GM19328 (cell line): Measurements from ENCODE around the gene RAB8B.
"Not testable (repeated sequence)": the region's sequence is repeated elsewhere in the genome, so short reads cannot be mapped to it uniquely, and the experiment has no call there.

Experiments
- ATAC-seq: cut with Tn5 transposase; IDR thresholded peaks from one replicate; pipeline ENCODE4 v1.9.1; 2021; ENCODE audit warnings: mild to moderate bottlenecking, moderate library complexity; ENCODE audit not compliant: unreplicated experiment

Gene RAB8B

DNA sequence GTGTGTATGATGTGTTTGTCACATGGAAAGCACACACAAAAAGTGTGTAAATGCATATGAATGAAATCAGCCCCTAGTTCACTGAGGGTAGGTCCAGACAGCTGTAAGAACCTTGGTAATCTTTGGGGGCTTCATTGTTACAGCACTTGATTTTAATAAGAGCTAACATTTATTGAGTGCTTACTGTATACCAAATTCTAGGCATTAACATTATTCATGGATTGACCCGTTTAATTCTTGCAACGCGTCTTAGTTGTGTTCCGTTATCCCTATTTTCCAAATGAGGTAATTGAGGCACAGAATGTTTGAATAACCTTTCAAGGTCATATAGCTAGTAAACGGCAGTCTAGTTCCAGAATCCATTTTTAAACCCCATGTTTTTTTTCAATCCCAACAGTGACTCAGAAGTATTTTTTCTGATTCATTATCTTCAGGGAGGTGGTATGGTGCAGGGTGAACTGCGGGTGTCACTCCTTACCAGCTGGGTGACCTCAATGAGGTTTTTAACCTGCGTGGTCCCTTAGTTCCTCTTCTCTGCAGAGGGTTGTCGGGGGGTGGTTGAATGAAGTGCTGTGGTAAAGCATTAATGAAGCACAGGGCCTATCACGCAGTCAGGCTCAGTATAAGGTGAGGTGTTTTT lies 14.2 kb downstream of the RAB8B start:
- no peak for ATAC-seq

GRCh38 chr15:63206079-63206478 lies 16.7 kb downstream of the RAB8B start:
- ATAC-seq = no peak

DNA sequence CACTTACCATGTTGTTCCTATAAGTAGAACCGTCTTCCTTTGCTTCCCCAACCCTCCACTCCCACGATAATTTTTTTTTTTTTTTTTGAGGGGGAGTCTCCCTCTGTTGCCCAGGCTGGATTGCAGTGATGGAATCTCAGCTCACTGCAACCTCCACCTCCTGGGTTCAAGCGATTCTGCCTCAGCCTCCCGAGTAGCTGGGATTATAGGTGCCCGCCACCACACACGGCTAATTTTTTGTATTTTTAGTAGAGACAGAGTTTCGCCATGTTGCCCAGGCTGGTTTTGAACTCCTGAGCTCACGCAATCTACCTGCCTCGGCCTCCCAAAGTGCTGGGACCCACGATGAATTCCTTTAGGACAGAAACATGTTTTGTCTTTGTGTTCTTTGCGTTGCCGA lies 19.4 kb downstream of the RAB8B start:
- not testable (repeated sequence) for ATAC-seq

GRCh38 chr15:63210151-63211091 lies 21.0 kb downstream of the RAB8B start:
- ATAC-seq = no peak

- no peak for ATAC-seq
These were observed 21.7 kb downstream of the RAB8B start for GRCh38 chr15:63211092-63211490.

DNA sequence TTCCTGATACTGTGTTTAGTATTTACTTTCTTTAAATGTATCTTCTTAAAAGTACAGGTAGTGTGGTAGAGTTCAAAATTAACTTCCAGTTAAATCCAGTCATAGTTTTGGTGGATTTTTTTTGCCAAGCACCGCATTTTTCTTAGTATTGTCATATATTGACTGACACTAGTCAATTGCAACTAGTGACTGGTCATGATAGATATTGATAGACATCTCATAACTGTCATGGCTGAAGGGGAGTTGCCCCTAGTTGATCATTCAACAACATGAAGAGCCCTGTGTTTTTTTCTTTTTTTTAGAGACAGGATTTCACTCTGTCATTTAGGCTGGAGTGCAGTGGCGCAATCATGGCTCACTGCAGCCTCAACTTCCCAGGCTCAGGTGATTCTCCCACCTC lies 22.1 kb downstream of the RAB8B start:
- no peak for ATAC-seq

- ATAC-seq = no peak
These were observed 22.9 kb downstream of the RAB8B start for GRCh38 chr15:63212050-63213004.

DNA sequence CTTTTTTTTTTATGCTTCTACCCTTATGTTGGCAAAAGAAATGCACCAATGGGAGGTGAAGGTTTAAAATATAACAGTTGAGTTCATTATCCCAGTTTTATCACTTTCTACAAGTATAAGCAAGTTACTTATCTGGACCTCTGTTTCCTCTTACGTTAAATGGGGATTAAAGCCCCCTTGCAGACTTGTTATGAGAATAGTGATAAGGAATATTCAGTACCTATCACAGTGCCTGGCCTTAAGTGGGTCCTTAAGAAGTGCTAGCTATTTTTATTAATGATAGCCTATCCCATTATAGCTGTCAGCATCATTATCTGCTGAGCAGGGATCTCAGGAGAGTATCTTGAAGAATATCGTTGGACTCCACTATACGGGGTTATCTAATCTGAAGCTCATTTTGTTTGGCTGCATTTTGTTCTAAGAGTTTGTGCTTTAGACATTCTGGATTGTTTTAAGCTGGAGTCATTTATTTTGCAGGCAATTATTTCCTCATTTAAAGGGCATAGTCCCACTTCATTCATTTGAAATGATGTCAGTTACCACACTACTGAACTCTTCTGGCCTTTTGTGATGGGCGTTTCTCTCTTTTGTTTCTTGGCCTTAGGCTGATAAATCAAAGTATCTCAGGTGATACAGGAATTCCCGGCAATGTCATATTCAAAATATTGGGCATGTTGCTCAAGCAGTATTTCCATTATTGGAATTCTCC lies 28.8 kb downstream of the RAB8B start:
- no peak for ATAC-seq

DNA sequence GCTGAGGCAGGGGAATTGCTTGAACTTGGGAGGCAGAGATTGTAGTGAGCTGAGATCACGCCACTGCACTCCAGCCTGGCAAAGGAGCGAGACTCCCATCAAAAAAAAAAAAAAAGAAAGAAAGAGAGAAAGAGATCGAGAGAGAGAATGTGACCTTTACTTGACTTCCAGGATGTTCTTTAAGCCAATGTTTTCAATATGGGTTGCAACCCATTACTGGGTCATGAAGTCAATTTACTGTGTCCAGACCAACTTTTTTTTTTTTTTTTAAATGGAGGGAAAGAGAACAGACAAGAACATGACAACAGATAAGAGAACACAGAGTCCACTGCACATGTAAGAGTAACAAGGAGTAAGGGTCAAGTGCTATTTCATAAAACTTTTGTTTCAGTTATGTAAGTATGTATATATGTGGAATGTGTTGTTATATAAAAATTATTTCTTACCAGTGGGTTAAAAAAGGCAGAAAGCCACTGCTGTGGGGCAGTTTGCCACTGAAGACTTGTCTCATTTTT lies 29.8 kb downstream of the RAB8B start:
- no peak for ATAC-seq

DNA sequence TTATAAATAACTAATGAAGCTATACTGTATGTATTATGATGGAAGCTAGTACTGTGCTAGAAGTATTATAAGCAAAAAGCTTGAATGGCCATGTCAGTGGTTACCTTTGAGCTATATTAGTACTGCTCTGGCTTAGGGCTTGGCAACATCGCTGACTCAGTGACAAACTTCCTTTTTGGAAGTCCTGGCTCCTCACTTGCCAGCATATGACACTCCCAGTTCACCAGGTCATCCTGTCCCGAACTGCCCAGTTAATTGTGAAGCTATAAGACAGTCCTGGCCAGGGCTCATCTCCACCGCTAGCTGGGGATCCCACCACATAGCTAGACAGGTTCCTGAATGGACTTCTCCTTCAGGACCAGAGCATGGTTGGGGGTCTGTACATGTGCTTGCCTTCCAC lies 31.9 kb downstream of the RAB8B start:
- ATAC-seq = no peak

DNA sequence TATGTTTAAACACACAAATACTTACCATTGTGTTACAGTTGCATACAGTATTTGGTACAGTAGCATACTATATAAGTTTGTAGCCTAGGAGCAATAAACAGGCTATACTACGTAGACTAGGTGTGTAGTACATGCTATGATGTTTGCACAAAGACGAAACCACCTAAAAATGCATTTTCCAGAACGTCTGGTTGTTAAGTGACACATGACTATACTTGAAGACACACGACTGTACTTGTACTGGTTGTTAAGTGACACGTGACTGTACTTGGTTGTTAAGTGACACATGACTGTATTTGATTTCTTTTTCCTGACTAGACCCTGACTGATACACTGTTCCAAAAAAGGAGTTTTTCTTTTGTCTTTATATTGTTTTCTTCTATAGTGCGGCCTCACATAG lies 34.1 kb downstream of the RAB8B start:
- ATAC-seq = no peak

- ATAC-seq = no peak
These were observed 36.0 kb downstream of the RAB8B start for GRCh38 chr15:63225381-63225780.

DNA sequence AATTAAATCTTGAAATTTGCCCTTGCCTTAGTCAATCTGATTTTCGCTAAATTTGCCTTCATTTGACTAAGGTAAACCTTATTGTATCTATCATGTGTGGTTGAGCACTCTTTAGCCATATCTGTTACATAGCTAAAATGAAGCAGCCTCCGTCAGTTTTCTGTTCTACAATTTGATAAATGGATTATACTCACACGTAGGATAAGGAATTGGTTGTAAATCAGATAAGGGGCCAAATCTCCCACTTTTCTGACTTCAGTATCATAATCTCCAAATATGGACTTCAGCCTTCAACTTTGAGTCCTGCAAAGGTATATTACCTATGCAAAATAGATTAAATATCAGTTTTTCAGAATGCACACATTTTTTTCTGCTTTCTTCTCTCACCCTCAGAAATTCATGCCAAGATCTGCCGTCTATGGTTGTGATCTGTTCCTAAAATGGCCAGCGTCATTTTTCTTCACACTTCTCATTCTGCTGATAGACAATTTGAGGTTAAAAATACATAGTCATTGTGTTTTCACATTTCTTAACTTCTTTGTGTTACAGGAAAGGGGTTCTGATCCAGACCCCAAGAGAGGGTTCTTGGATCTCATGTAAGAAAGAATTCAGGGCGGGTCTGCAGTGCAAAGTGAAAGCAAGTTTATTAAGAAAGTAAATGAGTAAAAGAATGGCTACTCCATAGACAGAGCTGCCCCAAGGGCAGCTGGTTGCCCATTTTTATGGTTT lies 36.9 kb downstream of the RAB8B start:
- ATAC-seq = no peak

- ATAC-seq = no peak
These were observed 37.6 kb downstream of the RAB8B start for GRCh38 chr15:63226966-63227401.

DNA sequence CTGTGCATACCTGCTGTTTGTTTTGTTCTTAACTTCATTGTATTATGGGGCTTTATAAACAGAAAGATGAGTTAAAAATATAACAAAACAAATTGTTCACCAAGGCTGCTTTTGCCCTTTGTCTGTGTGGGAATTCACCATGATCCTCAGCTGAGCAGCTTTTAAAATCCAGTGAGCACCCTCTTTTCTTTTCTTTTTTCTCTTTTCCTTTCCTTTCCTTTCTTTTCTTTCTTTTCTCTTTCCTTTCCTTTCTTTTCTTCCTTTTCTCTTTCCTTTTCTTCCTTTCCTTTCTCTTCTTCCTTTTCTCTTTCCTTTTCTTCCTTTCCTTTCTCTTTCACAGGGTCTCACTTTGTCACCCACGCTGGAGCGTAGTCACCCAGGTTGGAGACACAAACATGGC lies 38.3 kb downstream of the RAB8B start:
- ATAC-seq = no peak

GRCh38 chr15:63231206-63231605 lies 41.8 kb downstream of the RAB8B start:
- ATAC-seq = no peak

DNA sequence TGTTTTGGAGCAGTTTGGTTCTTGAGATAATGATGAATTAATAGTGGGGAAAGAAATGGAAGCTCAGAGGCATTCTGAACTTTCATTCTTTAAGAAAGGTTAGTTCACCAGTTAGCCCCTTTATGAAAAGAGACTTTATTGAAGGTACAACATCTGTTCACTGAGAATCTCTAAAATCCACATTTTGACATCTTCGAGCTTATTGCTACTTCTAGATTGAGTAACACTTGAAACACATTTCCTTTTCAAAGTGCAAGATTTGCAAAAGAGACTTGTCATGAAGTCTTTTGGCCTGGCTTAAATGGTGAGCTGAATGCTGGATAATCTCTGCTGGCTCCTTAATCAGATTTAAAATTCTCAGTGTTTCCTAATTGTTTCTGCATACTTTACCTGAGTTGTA lies 42.3 kb downstream of the RAB8B start:
- ATAC-seq = no peak

- ATAC-seq = no peak
These were observed 43.0 kb downstream of the RAB8B start for GRCh38 chr15:63232405-63232804.

DNA sequence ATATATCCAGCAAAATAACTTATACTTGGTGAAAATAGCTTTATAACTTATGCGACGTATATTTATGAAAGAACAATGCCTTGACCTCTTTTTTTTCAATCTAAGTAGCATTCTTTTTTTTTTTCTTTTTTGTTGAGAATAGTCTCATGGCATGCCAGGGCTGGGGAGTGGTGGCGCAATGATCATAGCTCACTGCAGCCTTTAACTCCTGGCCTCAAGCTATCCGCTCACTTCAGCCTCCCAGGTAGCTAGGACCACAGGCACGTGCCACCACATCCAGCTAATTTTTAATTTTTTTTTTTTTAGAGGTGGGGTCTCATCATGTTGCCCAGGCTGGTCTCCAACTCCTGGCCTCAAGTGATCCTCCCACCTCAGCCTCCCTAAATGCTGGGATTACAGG lies 43.5 kb downstream of the RAB8B start:
- ATAC-seq = no peak
